Smooth muscle cell (in vitro differentiated cells): Measurements from ENCODE around the gene USH2A. TPM values are rescaled to one million over a fixed set of nuclear protein-coding genes. Genes with fewer than 3 reads are reported as not detected.

ENCODE experiments used
- DNase-seq: peaks from one replicate; lab custom pipeline; 2025; ENCODE audit not compliant: unreplicated experiment; lab: John Stamatoyannopoulos, UW
- H2AFZ ChIP-seq: fragments of 200-600 bp; sonication (generic); 2 replicates; pipeline ENCODE4 v1.6.0; 2016; ENCODE audit warnings: antibody characterized with exemption, low read depth, mild to moderate bottlenecking
- H3F3A ChIP-seq: fragments of 200-600 bp; sonication (generic); 2 replicates; pipeline ENCODE4 v1.6.0; 2017; ENCODE audit warnings: antibody characterized with exemption, low read depth
- H3K27ac ChIP-seq: fragments of 200-600 bp; sonication (generic); 2 replicates; pipeline ENCODE4 v1.5.1; 2016; ENCODE audit warnings: low read depth, mild to moderate bottlenecking
- H3K27me3 ChIP-seq: fragments of 200-600 bp; sonication (generic); 2 replicates; pipeline ENCODE4 v1.6.1; 2016; ENCODE audit warnings: low read depth, mild to moderate bottlenecking
- H3K36me3 ChIP-seq: fragments of 200-600 bp; sonication (generic); 2 replicates; pipeline ENCODE4 v1.5.1; 2016; ENCODE audit warnings: low read depth
- H3K4me1 ChIP-seq: fragments of 200-600 bp; sonication (generic); 2 replicates; pipeline ENCODE4 v1.5.1; 2016; ENCODE audit warnings: low read depth
- H3K4me2 ChIP-seq: fragments of 200-600 bp; sonication (generic); 2 replicates; pipeline ENCODE4 v1.6.0; 2016; ENCODE audit warnings: mild to moderate bottlenecking
- H3K4me3 ChIP-seq: fragments of 200-600 bp; sonication (generic); 2 replicates; pipeline ENCODE4 v1.5.1; 2016; ENCODE audit warnings: mild to moderate bottlenecking
- H3K79me2 ChIP-seq: fragments of 200-600 bp; sonication (generic); 2 replicates; pipeline ENCODE4 v1.6.0; 2016; ENCODE audit warnings: low read depth, mild to moderate bottlenecking
- H3K9ac ChIP-seq: fragments of 200-600 bp; sonication (generic); 2 replicates; pipeline ENCODE4 v1.6.0; 2016; ENCODE audit warnings: low read depth
- H3K9me3 ChIP-seq: fragments of 200-600 bp; sonication (generic); replicated peaks from 2 replicates; pipeline ENCODE4 v1.5.1; 2016; ENCODE audit warnings: low read depth
- H4K20me1 ChIP-seq: fragments of 200-600 bp; sonication (generic); 2 replicates; pipeline ENCODE4 v1.6.0; 2016; ENCODE audit warnings: low read depth
- CTCF ChIP-seq: fragments of 200-600 bp; sonication (generic); IDR thresholded peaks from 2 replicates; pipeline ENCODE4 v1.5.1; 2017; ENCODE audit warnings: borderline replicate concordance, mild to moderate bottlenecking, antibody characterized with exemption; ENCODE audit not compliant: insufficient read depth, poor library complexity, severe bottlenecking
- WGBS: methylation state at CpG from one replicate; pipeline ENCODE4 v1.1.7; 2016; ENCODE audit warnings: low lambda C conversion rate; 5-methylcytosine and 5-hydroxymethylcytosine counted together
- polyA plus RNA-seq: library from polyadenylated mRNA; unstranded; fragments of >200 nt; fragmentation: Nextera tagmentation; extraction: Ambion mirVana; gene quantifications from 2 replicates; pipeline ENCODE4 v1.2.1, GENCODE V29; 2016
- total RNA-seq: library from RNA; depleted of rRNA; stranded (reverse); fragments of >200 nt; gene quantifications from 2 replicates; pipeline ENCODE4 v1.2.3, GENCODE V29; 2014

USH2A gene
- total and polyA plus RNA-seq, 2 experiments from 2014 or later = under 0.01 TPM; not detected in 1

GRCh38 chr1:215797859-215798258 lies 625.4 kb downstream of the USH2A start:
- Histone ChIP-seq H3K27ac (no peak overlapping the region), H3K27me3 (no peaks in the 10 kb centered on the region), H3K4me1 (peaks cover 3% of the 10 kb centered on the region), H3K79me2 (no peaks in the 10 kb centered on the region), H2AFZ (no peak overlapping the region), H3K36me3 (no peaks in the 10 kb centered on the region), H3K4me3 (no peak overlapping the region), H3K9me3 (no peaks in the 10 kb centered on the region), H3F3A (no peaks in the 10 kb centered on the region), H3K9ac (no peak overlapping the region), H4K20me1 (no peaks in the 10 kb centered on the region), H3K4me2 (no peak overlapping the region)
- DNase-seq = no peak
- TF ChIP-seq CTCF = no peak

- H3K79me2 ChIP-seq = no peaks in the 10 kb centered on the region
- H3K4me2 ChIP-seq = no peak overlapping the region
- H3K4me3 ChIP-seq = no peak overlapping the region
- 79% methylated on average over 6 of the region's 6 CpGs for WGBS
- no peak overlapping the region for H3K9ac ChIP-seq
- no peak overlapping the region for H3K27ac ChIP-seq
- H3K27me3 ChIP-seq = no peaks in the 10 kb centered on the region
- no peaks in the 10 kb centered on the region for H4K20me1 ChIP-seq
- no peak overlapping the region for H2AFZ ChIP-seq
- no peaks in the 10 kb centered on the region for H3F3A ChIP-seq
- peaks cover 3% of the 10 kb centered on the region for H3K4me1 ChIP-seq
- no peaks in the 10 kb centered on the region for H3K9me3 ChIP-seq
- DNase-seq = no peak
- no peaks in the 10 kb centered on the region for H3K36me3 ChIP-seq
- TF ChIP-seq CTCF = no peak
Observed at GRCh38 chr1:215794156-215794555, 629.1 kb downstream of the USH2A start.

- H4K20me1 ChIP-seq = no peaks in the 10 kb centered on the region
- no peak overlapping the region for H2AFZ ChIP-seq
- no peaks in the 10 kb centered on the region for H3K9me3 ChIP-seq
- H3K4me2 ChIP-seq = peak overlapping the region; percentile 43
- H3K27ac ChIP-seq = peak overlapping the region; percentile 21
- no peaks in the 10 kb centered on the region for H3K27me3 ChIP-seq
- H3K79me2 ChIP-seq = no peaks in the 10 kb centered on the region
- TF ChIP-seq CTCF = peak; percentile 36
- H3F3A ChIP-seq = no peaks in the 10 kb centered on the region
- DNase-seq = no peak
- no peak overlapping the region for H3K9ac ChIP-seq
- no peaks in the 10 kb centered on the region for H3K36me3 ChIP-seq
- peaks cover 3% of the 10 kb centered on the region for H3K4me1 ChIP-seq
- no peak overlapping the region for H3K4me3 ChIP-seq
Observed at GRCh38 chr1:215793180-215793579, 630.1 kb downstream of the USH2A start.

GRCh38 chr1:215792446-215792845 lies 630.8 kb downstream of the USH2A start:
- Histone ChIP-seq H4K20me1 (no peaks in the 10 kb centered on the region), H3K79me2 (no peaks in the 10 kb centered on the region), H2AFZ (no peak overlapping the region), H3K4me3 (no peak overlapping the region), H3K9me3 (no peaks in the 10 kb centered on the region), H3K9ac (no peak overlapping the region), H3K4me2 (no peak overlapping the region), H3F3A (no peaks in the 10 kb centered on the region), H3K4me1 (peaks cover 3% of the 10 kb centered on the region), H3K27ac (no peak overlapping the region), H3K36me3 (no peaks in the 10 kb centered on the region), H3K27me3 (no peaks in the 10 kb centered on the region)
- DNase-seq = no peak
- 87% methylated on average over 8 of the region's 8 CpGs for WGBS
- no peak for TF ChIP-seq CTCF
